GM12878 (cell line): ENCODE data around the gene ALDH18A1. TPM values are rescaled to one million over a fixed set of nuclear protein-coding genes. Genes with fewer than 3 reads are reported as not detected.

Source experiments
- ATAC-seq: fragments of 200-7000 bp; cut with Tn5 transposase; 3 replicates; pipeline ENCODE4 v1.9.1; 2020; ENCODE audit warnings: mild to moderate bottlenecking, moderate library complexity
- BruUV-seq: library from RNA; stranded (reverse); fragments of 400-500 nt; replicated peaks from 2 replicates; lab custom pipeline; 2021; lab: Mats Ljungman, UMichigan
- CTCF ChIA-PET: fragments of 300-600 bp; sonication (Branson Sonifier 250); formaldehyde crosslinking; extraction: SDS; loops from one replicate; lab custom pipeline; 2021; ENCODE audit warnings: inconsistent platforms; lab: Yijun Ruan, JAX
- POLR2A ChIA-PET: fragments of 350-600 bp; formaldehyde crosslinking; extraction: SDS; loops from one replicate; lab custom pipeline; 2021; ENCODE audit warnings: inconsistent platforms; lab: Charles Lee
- RAD21 ChIA-PET: fragments of 300-600 bp; sonication (Branson Sonifier 250); formaldehyde crosslinking; loops from one replicate; lab custom pipeline; 2023; ENCODE audit warnings: antibody characterized with exemption; ENCODE audit not compliant: unreplicated experiment; lab: Charles Lee
- SMC1A ChIA-PET: fragments of 300-600 bp; sonication (Branson Sonifier 250); formaldehyde crosslinking; loops from one replicate; lab custom pipeline; 2023; ENCODE audit not compliant: unreplicated experiment, uncharacterized antibody; lab: Charles Lee
- DNase-seq: peaks from one replicate; pipeline ENCODE4 v3.0.0-alpha.2; 2011; ENCODE audit warnings: low read depth, low spot score
- FAIRE-seq: peaks from 3 replicates; lab custom pipeline; 2011; peaks lifted over from hg19 to GRCh38; lab: Jason Lieb, UNC
- H2AFZ ChIP-seq: 2 replicates; pipeline ENCODE4 v1.6.0; 2011; ENCODE audit warnings: low read depth, low read length, control low read depth; ENCODE audit not compliant: control insufficient read depth
- H3K27ac ChIP-seq: 2 replicates; pipeline ENCODE4 v1.5.1; 2011; ENCODE audit warnings: control low read depth; ENCODE audit not compliant: control insufficient read depth, insufficient read depth
- H3K27me3 ChIP-seq, 2 experiments: replicated peaks in 1 of 2; 2 replicates each; pipeline versions ENCODE4 v1.6.0 to v1.6.1; 2011; ENCODE audit warnings: low read length in 1 of 2; ENCODE audit not compliant: control insufficient read depth in 2 of 2, insufficient read depth in 2 of 2
- H3K36me3 ChIP-seq, 2 experiments: 2 replicates each; pipeline ENCODE4 v1.5.1; 2011; ENCODE audit warnings: low read length in 1 of 2; ENCODE audit not compliant: control insufficient read depth in 2 of 2, insufficient read depth in 2 of 2
- H3K4me1 ChIP-seq: 2 replicates; pipeline ENCODE4 v1.6.1; 2011; ENCODE audit warnings: mild to moderate bottlenecking, low read length, moderate library complexity, mixed read lengths; ENCODE audit not compliant: control insufficient read depth, insufficient read depth
- H3K4me2 ChIP-seq: 2 replicates; pipeline ENCODE4 v1.6.0; 2011; ENCODE audit warnings: control low read depth; ENCODE audit not compliant: control insufficient read depth, insufficient read depth
- H3K4me3 ChIP-seq: fragments of 200-600 bp; sonication (generic); 2 replicates; pipeline ENCODE4 v1.5.1; 2016
- H3K79me2 ChIP-seq: 2 replicates; pipeline ENCODE4 v1.6.0; 2011; ENCODE audit warnings: low read length; ENCODE audit not compliant: control insufficient read depth, insufficient read depth
- H3K9ac ChIP-seq: 2 replicates; pipeline ENCODE4 v1.8.0; 2011; ENCODE audit warnings: low read length, control low read depth, mixed read lengths; ENCODE audit not compliant: control insufficient read depth, insufficient read depth
- H3K9me3 ChIP-seq: replicated peaks from 3 replicates; pipeline ENCODE4 v1.5.1; 2011; ENCODE audit warnings: mild to moderate bottlenecking, low read length; ENCODE audit not compliant: control insufficient read depth, insufficient read depth
- H4K20me1 ChIP-seq: 2 replicates; pipeline ENCODE4 v1.6.0; 2011; ENCODE audit not compliant: control insufficient read depth, insufficient read depth
- BCL3 ChIP-seq: IDR thresholded peaks from 2 replicates; pipeline ENCODE4 v1.6.1; 2011; ENCODE audit warnings: borderline replicate concordance, low read depth, mild to moderate bottlenecking, moderate library complexity, low read length; ENCODE audit not compliant: insufficient read depth, poor library complexity, severe bottlenecking
- BHLHE40 ChIP-seq, 2 experiments: fragments of 450-650 bp in 1 of 2; IDR thresholded peaks; 2 replicates each; pipeline ENCODE4 v1.6.1; 2011 to 2017; ENCODE audit warnings: low read depth in 2 of 2, borderline replicate concordance in 1 of 2, improper control_type of control experiment in 1 of 2, low read length in 1 of 2, mild to moderate bottlenecking in 1 of 2
- CBX3 ChIP-seq: fragments of 200-600 bp; sonication (generic); IDR thresholded peaks from 2 replicates; pipeline ENCODE4 v1.6.1; 2016; ENCODE audit warnings: low read depth, borderline replicate concordance
- EP300 ChIP-seq, 2 experiments: fragments of 150-350 bp in 1 of 2; IDR thresholded peaks; 2 replicates each; pipeline ENCODE4 v1.6.1; 2011 to 2012; ENCODE audit warnings: low read depth in 2 of 2, low read length in 2 of 2, borderline replicate concordance in 1 of 2, improper control_type of control experiment in 1 of 2, inconsistent platforms in 1 of 2; ENCODE audit not compliant: control insufficient read depth in 1 of 2
- FOXM1 ChIP-seq: IDR thresholded peaks from 2 replicates; pipeline ENCODE4 v1.6.1; 2012; ENCODE audit warnings: low read depth, mild to moderate bottlenecking, inconsistent platforms, low read length, moderate library complexity
- IKZF1 ChIP-seq: fragments of 450-650 bp; conservative IDR thresholded peaks from 2 replicates; pipeline ENCODE4 v1.6.1; 2017; ENCODE audit warnings: antibody characterized with exemption, mild to moderate bottlenecking
- KAT2A ChIP-seq: conservative IDR thresholded peaks from 2 replicates; pipeline ENCODE4 v1.6.1; 2011; ENCODE audit warnings: low read depth, low read length; ENCODE audit not compliant: control insufficient read depth
- LARP7 ChIP-seq: fragments of 450-650 bp; IDR thresholded peaks from 2 replicates; pipeline ENCODE4 v1.6.1; 2017; ENCODE audit warnings: mild to moderate bottlenecking
- MYC ChIP-seq: IDR thresholded peaks from 2 replicates; pipeline ENCODE4 v1.6.1; 2011; ENCODE audit warnings: mild to moderate bottlenecking, low read length, moderate library complexity, inconsistent platforms; ENCODE audit not compliant: insufficient read depth, insufficient replicate concordance, insufficient read length, severe bottlenecking
- PML ChIP-seq: IDR thresholded peaks from 2 replicates; pipeline ENCODE4 v1.6.1; 2012; ENCODE audit warnings: low read length, inconsistent platforms
- RELB ChIP-seq: fragments of 450-650 bp; IDR thresholded peaks from 2 replicates; pipeline ENCODE4 v1.6.1; 2017; ENCODE audit warnings: low read depth, mild to moderate bottlenecking, moderate library complexity
- SMAD5 ChIP-seq: IDR thresholded peaks from 2 replicates; pipeline ENCODE4 v1.6.1; 2016; ENCODE audit warnings: antibody characterized with exemption, low read depth
- TARDBP ChIP-seq: IDR thresholded peaks from 2 replicates; pipeline ENCODE4 v1.6.1; 2016; ENCODE audit warnings: borderline replicate concordance
- YY1 ChIP-seq: IDR thresholded peaks from 2 replicates; pipeline ENCODE4 v1.6.1; 2011; ENCODE audit warnings: low read depth, mild to moderate bottlenecking, low read length
- ZNF687 ChIP-seq: fragments of 450-650 bp; IDR thresholded peaks from 2 replicates; pipeline ENCODE4 v1.6.1; 2017; ENCODE audit warnings: mild to moderate bottlenecking, moderate library complexity
- WGBS: methylation state at CpG from one replicate; pipeline ENCODE4 v1.1.6; 2016; ENCODE audit warnings: low lambda C conversion rate; ENCODE audit not compliant: insufficient replicate concordance, insufficient coverage; ENCODE audit errors: missing lambda C conversion rate; 5-methylcytosine and 5-hydroxymethylcytosine counted together
- in situ Hi-C: fragments of 300-500 bp; cut with MboI; formaldehyde crosslinking; loops from 9 replicates; pipeline ENCODE4 v1.14.3; 2018; ENCODE audit warnings: mixed read lengths
- intact Hi-C: fragments of 100-400 bp; cut with micrococcal nuclease; formaldehyde crosslinking; loops from one replicate; pipeline ENCODE4 v1.14.2; 2022; ENCODE audit not compliant: unreplicated experiment
- polyA plus RNA-seq, 11 experiments: library from polyadenylated mRNA; depleted of rRNA in 4 of 11; unstranded in 6 of 11; stranded (reverse) in 5 of 11; fragments of >200 nt; fragmentation: Nextera tagmentation in 4 of 11; fragmentation: Illumina TruSeq in 1 of 11; extraction: Ambion mirVana in 4 of 11; extraction: Trizol in 1 of 11; gene quantifications; 1 replicate in 1 of 11; 2 replicates in 10 of 11; pipeline versions ENCODE4 v1.2.1 to v1.2.3, GENCODE V29; 2011 to 2016; ENCODE audit warnings: inconsistent platforms in 2 of 11, missing spikeins in 2 of 11, low read depth in 1 of 11
- total RNA-seq, 4 experiments: library from RNA; depleted of rRNA in 3 of 4; stranded (reverse); fragments of >200 nt in 3 of 4; fragmentation: Illumina TruSeq in 1 of 4; extraction: Trizol in 1 of 4; gene quantifications; 2 replicates each; pipeline versions ENCODE4 v1.2.1 to v1.2.3, GENCODE V29; 2013 to 2021

The ALDH18A1 gene
- total and polyA plus RNA-seq, 10 of the 15 experiments (the other 5 are each of a cell fraction or from before 2014, with no cell fraction given): 24.3 to 118 (median 99.3) TPM

- TF ChIP-seq RELB: no peak
Measured at GRCh38 chr10:95637911-95638310, 18.6 kb downstream of the ALDH18A1 start (continued).

GRCh38 chr10:95637140-95637539 lies 19.4 kb downstream of the ALDH18A1 start:
- no peak for DNase-seq
- RAD21 ChIA-PET: no interaction called here
- FAIRE-seq: no peak
- Histone ChIP-seq H3K9me3 (no peaks in the 10 kb centered on the region), H2AFZ (no peak overlapping the region), H3K4me2 (no peak overlapping the region), H3K4me3 (no peak overlapping the region), H4K20me1 (no peaks in the 10 kb centered on the region), H3K27ac (no peak overlapping the region), H3K79me2 (no peaks in the 10 kb centered on the region), H3K4me1 (no peaks in the 10 kb centered on the region), H3K36me3 (peaks cover 20 to 29% of the 10 kb centered on the region in 2 experiments), H3K9ac (no peak overlapping the region), H3K27me3 (no peaks in the 10 kb centered on the region)
- POLR2A ChIA-PET: no interaction called here
- ATAC-seq: no peak
- intact Hi-C loops (no loop called here), in situ Hi-C loops (no loop called here)
- WGBS: 97% methylated on average over 10 of the region's 10 CpGs
- SMC1A ChIA-PET: no interaction called here
- BruUV-seq: no TSS peak
- CTCF ChIA-PET: interaction anchor here (1.5 to 2.5 kb wide), 2 partner anchors 57 to 262 kb away, joined by 4 to 8 read pairs; partner anchors contain the start of gene TCTN3
- no peak for TF ChIP-seq YY1
- no peak for TF ChIP-seq FOXM1
- TF ChIP-seq BCL3: no peak
- TF ChIP-seq SMAD5: no peak
- TF ChIP-seq LARP7: no peak
- TF ChIP-seq TARDBP: no peak
- no peak for TF ChIP-seq ZNF687
- TF ChIP-seq EP300 (IDR thresholded peaks at IDR 0.05; ENCODE audit: borderline replicate concordance in 1 of 2, control insufficient read depth in 1 of 2, low read depth in 2 of 2, low read length in 2 of 2): no peak
- TF ChIP-seq PML: no peak
- no peak for TF ChIP-seq BHLHE40 (IDR thresholded peaks at IDR 0.05; ENCODE audit: borderline replicate concordance in 1 of 2, low read depth in 2 of 2, low read length in 1 of 2)
- TF ChIP-seq MYC: no peak
- no peak for TF ChIP-seq KAT2A
- TF ChIP-seq CBX3: no peak
- TF ChIP-seq IKZF1: no peak
